Astrocyte of the spinal cord (primary cell): ENCODE data around the gene ATP5PB.
A peak's percentile ranks its signal among the peaks of the same experiment; 100 is the strongest.

Experiments
- DNase-seq: peaks from one replicate; pipeline ENCODE4 v3.0.0; 2011; ENCODE audit warnings: low read depth, low spot score
- H3K4me3 ChIP-seq: 2 replicates; pipeline ENCODE4 v1.5.1; 2011; ENCODE audit warnings: low read depth, mild to moderate bottlenecking, low read length, moderate library complexity
- in situ Hi-C: cut with HindIII; loops from 2 replicates; pipeline ENCODE4 v1.10.0; 2017; ENCODE audit warnings: low sequenced_read_pairs
- TF ChIP-seq, protein P1 (sequence below): IDR thresholded peaks from 2 replicates; pipeline ENCODE4 v1.5.1; 2012; ENCODE audit warnings: low read depth, mild to moderate bottlenecking, low read length, inconsistent platforms

The ATP5PB gene

DNA sequence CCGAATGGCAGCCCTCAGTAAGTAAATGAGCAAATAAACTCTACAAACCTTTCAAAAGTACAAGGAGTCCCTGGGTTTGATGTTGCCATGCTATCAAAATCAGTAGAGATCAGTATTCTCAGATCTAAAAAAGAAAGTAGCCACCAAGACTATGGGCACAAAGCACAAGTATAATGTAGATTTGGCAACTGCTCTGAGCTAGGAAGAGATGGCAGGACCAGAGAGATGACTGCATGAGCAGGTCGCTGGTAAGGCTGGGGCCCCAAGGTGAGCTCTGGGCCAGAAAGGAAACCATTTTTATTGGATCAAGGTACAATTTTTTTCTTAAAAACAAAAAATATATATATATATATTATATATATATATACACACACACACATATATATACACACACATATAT is 57.3 kb downstream of the ATP5PB start:
- DNase-seq, result no peak
- in situ Hi-C loops, result no loop called here
- no peak overlapping the region for H3K4me3 ChIP-seq
- TF ChIP-seq, protein P1, sequence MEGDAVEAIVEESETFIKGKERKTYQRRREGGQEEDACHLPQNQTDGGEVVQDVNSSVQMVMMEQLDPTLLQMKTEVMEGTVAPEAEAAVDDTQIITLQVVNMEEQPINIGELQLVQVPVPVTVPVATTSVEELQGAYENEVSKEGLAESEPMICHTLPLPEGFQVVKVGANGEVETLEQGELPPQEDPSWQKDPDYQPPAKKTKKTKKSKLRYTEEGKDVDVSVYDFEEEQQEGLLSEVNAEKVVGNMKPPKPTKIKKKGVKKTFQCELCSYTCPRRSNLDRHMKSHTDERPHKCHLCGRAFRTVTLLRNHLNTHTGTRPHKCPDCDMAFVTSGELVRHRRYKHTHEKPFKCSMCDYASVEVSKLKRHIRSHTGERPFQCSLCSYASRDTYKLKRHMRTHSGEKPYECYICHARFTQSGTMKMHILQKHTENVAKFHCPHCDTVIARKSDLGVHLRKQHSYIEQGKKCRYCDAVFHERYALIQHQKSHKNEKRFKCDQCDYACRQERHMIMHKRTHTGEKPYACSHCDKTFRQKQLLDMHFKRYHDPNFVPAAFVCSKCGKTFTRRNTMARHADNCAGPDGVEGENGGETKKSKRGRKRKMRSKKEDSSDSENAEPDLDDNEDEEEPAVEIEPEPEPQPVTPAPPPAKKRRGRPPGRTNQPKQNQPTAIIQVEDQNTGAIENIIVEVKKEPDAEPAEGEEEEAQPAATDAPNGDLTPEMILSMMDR, result no peak

DNA sequence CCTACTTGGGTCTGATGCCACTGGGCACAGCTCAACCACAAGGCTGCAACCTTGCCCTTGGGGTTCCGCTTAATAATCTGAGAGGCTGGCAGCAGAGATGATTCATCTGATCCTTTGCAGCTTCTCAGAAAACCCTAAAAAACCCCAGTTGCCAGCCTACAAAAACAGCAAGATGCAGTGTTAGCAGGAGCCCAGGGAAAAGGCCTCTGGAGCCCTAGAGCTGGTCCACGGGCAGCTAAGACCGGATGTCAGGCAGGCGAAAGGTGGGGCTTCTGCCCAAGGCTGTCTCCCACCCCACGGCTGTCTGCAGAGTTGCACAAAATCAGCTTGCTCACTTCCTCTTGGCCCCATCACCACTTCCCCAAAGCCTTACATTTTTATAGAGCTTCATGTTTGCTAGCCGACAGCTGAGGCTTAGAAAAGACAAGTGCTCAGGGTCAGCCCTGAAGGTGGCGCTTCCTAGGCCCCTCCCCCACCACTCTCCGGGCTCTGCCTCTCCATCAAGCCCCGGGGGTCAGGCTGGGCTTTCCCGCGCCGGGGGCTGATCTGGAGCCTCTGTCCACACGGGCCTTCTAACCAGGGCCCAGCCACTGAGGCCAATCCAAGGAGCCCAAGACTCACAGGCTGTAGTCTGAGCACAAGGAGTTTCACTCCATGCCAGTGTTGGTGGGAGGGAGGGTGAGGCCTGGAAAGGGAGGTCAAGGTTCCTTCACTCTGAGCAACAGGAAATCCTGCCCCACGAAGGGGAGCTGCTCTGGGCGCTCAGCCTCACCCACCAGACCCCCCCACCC is 58.3 kb downstream of the ATP5PB start:
- H3K4me3 ChIP-seq, result no peak overlapping the region
- in situ Hi-C loops, result no loop called here
- TF ChIP-seq, protein P1, result peak; percentile 7
- peak; percentile 32 for DNase-seq

DNA sequence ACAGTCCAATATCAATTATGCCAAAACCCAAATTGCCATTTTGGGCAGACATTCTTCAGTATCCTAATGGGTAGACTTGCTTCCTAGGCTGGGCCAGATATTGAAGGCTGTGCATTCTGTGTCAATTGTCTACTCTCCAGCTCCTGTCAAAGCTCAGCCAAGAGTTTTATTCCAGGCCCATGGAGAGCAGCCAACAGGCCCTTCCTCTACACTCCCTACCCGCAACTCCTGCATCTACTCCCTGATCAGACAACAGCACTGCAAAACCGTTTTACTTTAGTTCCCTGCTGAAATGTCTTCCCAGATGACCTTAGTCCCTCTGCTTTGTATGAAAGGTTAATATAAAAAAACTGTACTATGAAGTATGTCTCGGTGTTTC is 60.7 kb downstream of the ATP5PB start:
- no peak overlapping the region for H3K4me3 ChIP-seq
- in situ Hi-C loops, result no loop called here
- DNase-seq, result no peak
- TF ChIP-seq, protein P1, result no peak

DNA sequence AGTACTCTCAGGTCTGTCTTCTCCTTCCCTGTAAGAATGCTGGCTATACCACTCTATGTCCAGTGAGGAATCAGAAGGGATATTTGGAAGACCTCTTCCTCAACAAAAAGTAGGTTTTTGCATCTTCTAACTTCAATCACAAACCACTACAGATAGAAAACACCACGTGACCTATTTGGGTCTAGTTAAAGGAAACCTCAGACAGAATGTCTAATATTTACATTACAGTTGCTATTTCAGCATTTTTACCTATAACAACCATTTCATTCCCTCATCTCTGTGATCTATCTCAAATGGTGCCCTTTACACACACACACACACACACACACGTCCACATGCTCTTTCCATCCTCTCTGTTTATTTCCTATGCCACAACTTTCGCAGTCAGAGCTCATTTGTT is 62.1 kb downstream of the ATP5PB start:
- TF ChIP-seq, protein P1, result no peak
- in situ Hi-C loops, result no loop called here
- no peak for DNase-seq
- H3K4me3 ChIP-seq, result no peak overlapping the region
